GM12865 (cell line): ENCODE measurements around the gene ANO4.

ENCODE experiments used
- DNase-seq: peaks from one replicate; pipeline ENCODE4 v3.0.0; 2010; ENCODE audit warnings: low read depth
- H3K4me3 ChIP-seq: 2 replicates; pipeline ENCODE4 v1.5.1; 2011; ENCODE audit warnings: mild to moderate bottlenecking, low read depth, low read length, control low read depth
- TF ChIP-seq, protein P1 (sequence below): IDR thresholded peaks from 2 replicates; pipeline ENCODE4 v1.5.1; 2011; ENCODE audit warnings: low read length, control low read depth, low read depth, inconsistent platforms; ENCODE audit not compliant: insufficient read depth; ENCODE audit errors: missing control alignments

Gene ANO4

DNA sequence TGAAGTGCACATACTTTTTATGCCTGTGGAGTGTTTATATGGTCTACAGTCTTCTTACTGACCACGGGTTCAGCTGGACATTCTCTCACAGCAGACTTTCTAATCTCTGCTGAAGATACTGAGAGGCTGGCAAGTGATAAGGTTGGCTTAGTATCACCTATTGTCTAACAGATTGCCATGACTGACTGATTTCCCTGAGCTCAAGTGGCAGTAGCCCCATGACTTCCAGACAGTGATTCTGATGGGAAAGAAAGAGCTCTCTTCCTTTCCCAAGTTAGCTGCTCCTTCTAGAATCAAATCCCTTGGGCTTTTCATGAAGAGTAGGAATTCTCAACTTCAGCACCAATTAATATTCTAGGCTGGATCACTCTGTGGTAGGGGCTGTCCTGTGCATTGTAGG lies 141.4 kb downstream of the ANO4 start:
- TF ChIP-seq, protein P1, sequence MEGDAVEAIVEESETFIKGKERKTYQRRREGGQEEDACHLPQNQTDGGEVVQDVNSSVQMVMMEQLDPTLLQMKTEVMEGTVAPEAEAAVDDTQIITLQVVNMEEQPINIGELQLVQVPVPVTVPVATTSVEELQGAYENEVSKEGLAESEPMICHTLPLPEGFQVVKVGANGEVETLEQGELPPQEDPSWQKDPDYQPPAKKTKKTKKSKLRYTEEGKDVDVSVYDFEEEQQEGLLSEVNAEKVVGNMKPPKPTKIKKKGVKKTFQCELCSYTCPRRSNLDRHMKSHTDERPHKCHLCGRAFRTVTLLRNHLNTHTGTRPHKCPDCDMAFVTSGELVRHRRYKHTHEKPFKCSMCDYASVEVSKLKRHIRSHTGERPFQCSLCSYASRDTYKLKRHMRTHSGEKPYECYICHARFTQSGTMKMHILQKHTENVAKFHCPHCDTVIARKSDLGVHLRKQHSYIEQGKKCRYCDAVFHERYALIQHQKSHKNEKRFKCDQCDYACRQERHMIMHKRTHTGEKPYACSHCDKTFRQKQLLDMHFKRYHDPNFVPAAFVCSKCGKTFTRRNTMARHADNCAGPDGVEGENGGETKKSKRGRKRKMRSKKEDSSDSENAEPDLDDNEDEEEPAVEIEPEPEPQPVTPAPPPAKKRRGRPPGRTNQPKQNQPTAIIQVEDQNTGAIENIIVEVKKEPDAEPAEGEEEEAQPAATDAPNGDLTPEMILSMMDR: no peak
- DNase-seq: no peak
- H3K4me3 ChIP-seq: no peak overlapping the region

DNA sequence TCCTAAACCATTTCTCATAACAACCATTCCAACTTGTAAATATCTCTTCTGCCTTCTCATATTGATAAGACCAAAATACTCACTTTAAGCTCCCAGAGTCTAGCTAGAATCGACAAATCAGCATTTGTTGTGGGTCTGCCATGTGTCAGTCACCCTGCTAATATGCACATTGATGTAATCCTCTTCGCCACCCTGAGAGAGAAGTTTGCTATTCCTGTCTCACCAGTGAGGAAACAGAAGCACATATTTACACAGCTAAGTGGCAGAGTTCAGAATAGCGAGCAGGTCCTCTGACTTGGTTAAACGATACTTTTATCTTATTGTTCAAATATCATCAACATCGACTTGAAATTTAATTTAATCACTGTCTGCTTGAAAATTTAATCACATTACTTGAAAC lies 142.1 kb downstream of the ANO4 start:
- TF ChIP-seq, protein P1: no peak
- DNase-seq: no peak
- no peak overlapping the region for H3K4me3 ChIP-seq

DNA sequence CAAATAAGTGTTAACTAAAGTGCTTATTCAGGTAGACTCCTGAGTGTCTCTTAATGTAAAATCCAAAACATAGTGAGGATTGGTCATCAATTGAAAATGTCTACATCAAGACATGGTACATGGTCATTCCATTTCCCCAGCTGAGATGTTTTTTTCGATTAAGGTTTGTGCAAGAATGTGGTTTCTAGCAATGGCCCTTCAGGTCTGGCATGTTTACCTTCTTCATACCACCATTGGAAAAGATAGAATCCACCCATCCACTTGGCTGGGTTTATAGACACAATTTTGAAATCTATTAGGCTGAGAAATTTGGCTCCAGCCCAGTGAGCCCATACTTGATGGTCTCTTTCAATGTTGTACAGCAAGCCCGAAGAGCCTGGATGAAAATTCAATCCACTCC lies 145.9 kb downstream of the ANO4 start:
- DNase-seq: no peak
- TF ChIP-seq, protein P1: no peak
- no peak overlapping the region for H3K4me3 ChIP-seq

DNA sequence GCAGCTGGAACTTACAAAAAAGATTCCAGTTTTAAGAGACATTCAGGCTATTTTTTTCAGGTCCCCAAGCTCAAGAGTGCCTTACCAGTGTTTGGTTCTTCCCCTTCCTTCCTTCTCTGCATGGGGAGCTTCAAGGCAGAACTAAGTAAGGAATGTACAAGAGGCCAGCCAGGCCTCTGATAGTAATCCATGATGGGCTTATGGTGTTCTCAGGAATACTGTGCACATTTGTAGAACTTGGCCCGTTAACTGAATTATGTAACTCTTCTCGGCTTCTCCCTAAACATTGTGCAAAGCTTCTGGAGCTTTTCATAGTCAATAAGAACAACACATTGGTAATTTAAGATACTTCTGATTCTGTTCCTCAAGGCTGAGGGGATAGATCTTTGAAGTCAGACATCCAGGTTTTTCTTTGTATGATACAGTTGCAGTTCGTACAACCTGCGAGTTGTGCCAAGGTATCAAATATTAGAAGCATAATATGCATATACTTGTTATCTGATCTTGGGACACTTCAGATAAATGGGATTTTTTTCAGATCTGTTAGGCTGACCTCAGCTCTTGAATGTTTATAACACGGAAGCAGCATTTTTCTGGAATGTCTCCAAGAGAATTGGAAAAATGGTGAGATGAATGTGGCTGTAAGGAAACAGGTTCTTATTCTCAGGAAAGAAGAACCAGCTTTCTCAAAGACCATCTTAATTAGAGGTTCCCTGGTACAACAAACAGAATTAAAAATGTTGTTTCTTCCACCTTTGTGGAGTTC lies 148.6 kb downstream of the ANO4 start:
- no peak for DNase-seq
- TF ChIP-seq, protein P1: no peak
- H3K4me3 ChIP-seq: no peak overlapping the region

DNA sequence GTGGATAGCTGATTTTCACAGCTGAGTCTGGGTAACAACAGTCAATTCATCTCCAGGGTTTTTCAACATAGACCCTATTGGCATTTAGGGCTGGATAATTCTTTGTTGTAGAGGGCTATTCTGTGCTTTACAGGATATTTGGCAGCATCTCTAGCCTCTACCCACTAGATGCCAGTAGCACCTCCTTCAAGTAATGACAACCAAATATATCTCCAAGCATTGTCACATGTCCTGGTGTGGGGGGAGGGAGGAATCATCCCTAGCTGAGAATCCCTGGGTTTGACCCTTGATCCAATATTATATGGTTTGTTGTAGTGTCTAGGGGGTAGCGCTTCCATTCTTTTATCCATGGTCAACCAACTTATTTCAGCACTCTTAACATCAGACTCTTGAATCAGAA lies 157.2 kb downstream of the ANO4 start:
- H3K4me3 ChIP-seq: no peak overlapping the region
- TF ChIP-seq, protein P1: no peak
- DNase-seq: no peak

DNA sequence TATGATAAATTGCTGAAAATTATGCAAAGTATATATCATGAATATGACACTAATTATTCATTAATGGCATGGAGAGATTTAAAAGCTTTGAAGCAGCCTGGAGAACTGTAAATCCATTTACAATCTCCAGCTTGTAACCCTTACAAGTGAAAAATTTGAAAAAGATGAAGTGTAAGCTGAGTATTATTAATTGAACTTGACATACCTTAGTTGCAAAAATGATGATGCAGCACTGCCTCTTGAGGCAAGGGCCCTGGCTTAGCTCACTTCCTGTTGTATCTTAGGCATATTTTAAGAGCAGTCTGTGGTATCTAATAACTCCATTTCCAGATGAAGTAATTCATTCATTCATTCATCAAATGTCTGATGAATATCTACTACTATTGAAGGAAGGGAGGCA lies 158.6 kb downstream of the ANO4 start:
- DNase-seq: no peak
- H3K4me3 ChIP-seq: no peak overlapping the region
- TF ChIP-seq, protein P1: no peak

DNA sequence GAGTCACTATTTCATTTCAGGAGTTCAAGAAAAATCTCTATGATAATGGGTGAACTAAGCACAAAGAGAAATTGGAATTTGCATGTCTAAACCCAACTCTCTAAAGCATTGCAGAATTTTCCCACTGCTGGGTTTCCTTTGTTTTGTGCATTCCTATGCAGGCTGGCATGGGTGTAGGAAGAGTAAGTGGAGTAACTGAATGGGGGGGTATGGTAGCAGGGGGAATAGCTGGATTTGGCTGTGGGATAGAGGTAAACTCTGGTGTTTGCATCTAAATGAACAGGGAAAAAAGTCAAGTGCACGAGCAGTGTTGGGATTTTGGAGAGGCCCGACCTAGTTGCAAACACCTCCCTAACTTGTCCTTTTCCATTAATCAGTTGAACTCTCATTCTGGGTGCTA lies 159.1 kb downstream of the ANO4 start:
- H3K4me3 ChIP-seq: no peak overlapping the region
- TF ChIP-seq, protein P1: no peak
- DNase-seq: no peak
